K562 (cell line): Measurements from ENCODE around the gene SLC25A45. TPM values are rescaled to one million over a fixed set of nuclear protein-coding genes. Genes with fewer than 3 reads are reported as not detected.
A peak's percentile ranks its signal among the peaks of the same experiment; 100 is the strongest.

ENCODE experiments used
- ARID1B ChIP-seq: fragments of 450-650 bp; IDR thresholded peaks from 2 replicates; pipeline ENCODE4 v1.6.1; 2016; ENCODE audit warnings: antibody characterized with exemption, mild to moderate bottlenecking, inconsistent platforms
- BCL6 ChIP-seq: fragments of 250-450 bp; sonication (Bioruptor Pico); IDR thresholded peaks from 2 replicates; pipeline ENCODE4 v1.4.0; 2020
- CCAR2 ChIP-seq: fragments of 200-400 bp; formaldehyde crosslinking; IDR thresholded peaks from 2 replicates; pipeline ENCODE4 v1.6.1; 2017; ENCODE audit warnings: mild to moderate bottlenecking, low read depth, low read length
- CEBPB ChIP-seq: fragments of 450-650 bp; IDR thresholded peaks from 2 replicates; pipeline ENCODE4 v1.6.1; 2016; ENCODE audit warnings: missing genetic modification characterization, missing compliant biosample characterization
- CHD1 ChIP-seq: fragments of 200-600 bp; sonication (generic); IDR thresholded peaks from one replicate; pipeline ENCODE4 v1.6.1; 2012; ENCODE audit warnings: mild to moderate bottlenecking, moderate library complexity, low read length, inconsistent platforms
- CHD7 ChIP-seq: fragments of 200-600 bp; sonication (generic); IDR thresholded peaks from one replicate; pipeline ENCODE4 v1.6.1; 2012; ENCODE audit warnings: mild to moderate bottlenecking, low read depth, low read length, inconsistent platforms
- E2F8 ChIP-seq: fragments of 450-650 bp; IDR thresholded peaks from 2 replicates; pipeline ENCODE4 v1.7.1; 2018; ENCODE audit warnings: mild to moderate bottlenecking, low read depth; ENCODE audit not compliant: partially characterized antibody
- L3MBTL2 ChIP-seq: fragments of 450-650 bp; IDR thresholded peaks from 2 replicates; pipeline ENCODE4 v1.6.1; 2016; ENCODE audit warnings: mild to moderate bottlenecking, moderate library complexity
- MYC ChIP-seq, 2 experiments: fragments of 250-450 bp in 1 of 2; sonication (Bioruptor Pico) in 1 of 2; IDR thresholded peaks; 2 replicates each; pipeline versions ENCODE4 v1.5.1 to v1.6.1; 2012 to 2021; ENCODE audit warnings: low read depth in 2 of 2, borderline replicate concordance in 1 of 2, improper control_type of control experiment in 1 of 2, low read length in 1 of 2, mild to moderate bottlenecking in 1 of 2, moderate library complexity in 1 of 2
- NEUROD1 ChIP-seq: fragments of 150-350 bp; IDR thresholded peaks from 2 replicates; pipeline ENCODE4 v1.6.1; 2014; ENCODE audit warnings: borderline replicate concordance, low read length, low read depth; ENCODE audit not compliant: partially characterized antibody
- RBM17 ChIP-seq: fragments of 200-400 bp; formaldehyde crosslinking; IDR thresholded peaks from 2 replicates; pipeline ENCODE4 v1.6.1; 2017; ENCODE audit warnings: low read depth, mild to moderate bottlenecking, low read length, borderline replicate concordance
- ZNF239 ChIP-seq: fragments of 250-450 bp; sonication (Bioruptor Pico); IDR thresholded peaks from 2 replicates; pipeline ENCODE4 v1.4.0; 2020; ENCODE audit warnings: mild to moderate bottlenecking
- polyA plus RNA-seq, 8 experiments: library from polyadenylated mRNA; depleted of rRNA in 4 of 8; stranded (reverse) in 5 of 8; unstranded in 3 of 8; fragments of >200 nt; fragmentation: Nextera tagmentation in 2 of 8; fragmentation: Illumina TruSeq in 1 of 8; extraction: Ambion mirVana in 2 of 8; extraction: Trizol in 1 of 8; gene quantifications; 2 replicates each; pipeline versions ENCODE4 v1.2.1 to v1.2.3, GENCODE V29; 2011 to 2014; ENCODE audit warnings: inconsistent platforms in 1 of 8, missing spikeins in 1 of 8
- total RNA-seq, 7 experiments: library from RNA; depleted of rRNA in 6 of 7; stranded (reverse); fragments of >200 nt in 6 of 7; fragmentation: Illumina TruSeq in 2 of 7; extraction: Trizol in 2 of 7; gene quantifications; 2 replicates each; pipeline versions ENCODE4 v1.2.1 to v1.2.3, GENCODE V29; 2011 to 2021; ENCODE audit warnings: low replicate concordance in 1 of 7

SLC25A45 gene
- total and polyA plus RNA-seq, 9 of the 15 experiments (the other 6 are each of a cell fraction or from before 2014, with no cell fraction given), result 0.15 to 2.3 (median 0.68) TPM

- no peak for TF ChIP-seq CHD7
- no peak for TF ChIP-seq NEUROD1
- TF ChIP-seq ZNF239 (CRISPR knock-in tag), result no peak
- TF ChIP-seq L3MBTL2, result no peak
- TF ChIP-seq BCL6, result no peak
- no peak for TF ChIP-seq CHD1
- peak; percentile 85 for TF ChIP-seq CEBPB (tag)
- TF ChIP-seq CCAR2, result no peak
- TF ChIP-seq E2F8, result no peak
- no peak for TF ChIP-seq RBM17
- TF ChIP-seq MYC (IDR thresholded peaks at IDR 0.05; ENCODE audit: low read depth, low read length), result 0 out of 2 replicates have a peak, but pooled peaks have one; percentile 20
- TF ChIP-seq MYC (CRISPR knock-in tag; IDR thresholded peaks at IDR 0.05; ENCODE audit: borderline replicate concordance, low read depth), result no peak
- peak; percentile 27; the same call in 1 of the 2 replicates for TF ChIP-seq ARID1B
These were observed 24.5 kb downstream of the SLC25A45 start (continued) for GRCh38 chr11:65357856-65358356.
